HepG2 (cell line): Measurements from ENCODE around the gene NFIL3. TPM values are rescaled to one million over a fixed set of nuclear protein-coding genes. Genes with fewer than 3 reads are reported as not detected.

ENCODE experiments used
- ATAC-seq: fragments of 200-7000 bp; cut with Tn5 transposase; 3 replicates; pipeline ENCODE4 v1.9.1; 2020; ENCODE audit warnings: mild to moderate bottlenecking, moderate library complexity
- BruUV-seq: library from RNA; stranded (reverse); fragments of 400-500 nt; replicated peaks from 2 replicates; lab custom pipeline; 2021; lab: Mats Ljungman, UMichigan
- CTCF ChIA-PET: fragments of 300-600 bp; formaldehyde crosslinking; extraction: SDS; loops from one replicate; lab custom pipeline; 2021; ENCODE audit warnings: low total read pairs, inconsistent platforms, low intra/inter-chr PET ratio; lab: Yijun Ruan, JAX
- POLR2A ChIA-PET: fragments of 350-600 bp; sonication (Branson Sonifier 250); formaldehyde crosslinking; loops from one replicate; lab custom pipeline; 2020; ENCODE audit warnings: antibody characterized with exemption, inconsistent platforms; lab: Yijun Ruan, JAX
- DNase-seq: peaks from one replicate; pipeline ENCODE4 v3.0.0-alpha.2; 2015; ENCODE audit warnings: low spot score
- FAIRE-seq: peaks from 3 replicates; lab custom pipeline; 2011; peaks lifted over from hg19 to GRCh38; lab: Jason Lieb, UNC
- H2AFZ ChIP-seq: one replicate; pipeline ENCODE4 v1.6.1; 2011; ENCODE audit warnings: low read length, inconsistent platforms
- H3K27ac ChIP-seq: fragments of 300-600 bp; 3 replicates; pipeline ENCODE4 v1.8.0; 2011; ENCODE audit warnings: mixed run types, mild to moderate bottlenecking, mixed read lengths, low read length, inconsistent platforms; ENCODE audit not compliant: insufficient read depth; ENCODE audit errors: extremely low read length
- H3K27me3 ChIP-seq, 2 experiments: fragments of 200-600 bp in 1 of 2; 2 replicates in 1 of 2; 3 replicates in 1 of 2; pipeline versions ENCODE4 v1.6.0 to v1.8.0; 2011; ENCODE audit warnings: low read length in 2 of 2, mild to moderate bottlenecking in 2 of 2, moderate library complexity in 2 of 2, inconsistent platforms in 1 of 2; ENCODE audit not compliant: insufficient read depth in 2 of 2, control insufficient read depth in 1 of 2
- H3K36me3 ChIP-seq, 2 experiments: fragments of 200-600 bp in 1 of 2; replicated peaks in 1 of 2; 2 replicates in 1 of 2; 3 replicates in 1 of 2; pipeline versions ENCODE4 v1.5.1 to v1.8.0; 2011; ENCODE audit warnings: low read length in 2 of 2, inconsistent platforms in 1 of 2; ENCODE audit not compliant: insufficient read depth in 2 of 2, control insufficient read depth in 1 of 2
- H3K4me1 ChIP-seq: 2 replicates; pipeline ENCODE4 v1.5.1; 2012; ENCODE audit warnings: low read length, inconsistent platforms; ENCODE audit not compliant: insufficient read depth
- H3K4me2 ChIP-seq: 2 replicates; pipeline ENCODE4 v1.6.0; 2011; ENCODE audit warnings: low read depth, low read length, inconsistent platforms
- H3K4me3 ChIP-seq, 3 experiments: fragments of 200-600 bp in 1 of 3; sonication (generic), shearing (Covaris generic) in 1 of 3; replicated peaks in 1 of 3; 2 replicates each; pipeline ENCODE4 v1.5.1; 2011 to 2016; ENCODE audit warnings: low read length in 3 of 3, inconsistent platforms in 2 of 3, low read depth in 2 of 3, mild to moderate bottlenecking in 2 of 3, control low read depth in 1 of 3, mixed read lengths in 1 of 3; ENCODE audit not compliant: insufficient read depth in 1 of 3
- H3K79me2 ChIP-seq: one replicate; pipeline ENCODE4 v1.6.1; 2011; ENCODE audit warnings: low read length, inconsistent platforms; ENCODE audit not compliant: insufficient read depth
- H3K9ac ChIP-seq: 2 replicates; pipeline ENCODE4 v1.6.0; 2011; ENCODE audit warnings: mild to moderate bottlenecking, low read depth, low read length, inconsistent platforms; ENCODE audit not compliant: insufficient read depth
- H3K9me3 ChIP-seq: 2 replicates; pipeline ENCODE4 v1.5.1; 2012; ENCODE audit warnings: mild to moderate bottlenecking, low read length
- H4K20me1 ChIP-seq: 2 replicates; pipeline ENCODE4 v1.6.0; 2011; ENCODE audit warnings: inconsistent platforms, mild to moderate bottlenecking, low read length, moderate library complexity; ENCODE audit not compliant: insufficient read depth
- CHCHD3 ChIP-seq: sonication (generic); formaldehyde crosslinking; IDR thresholded peaks from 2 replicates; pipeline ENCODE4 v1.8.0; 2022; ENCODE audit warnings: mild to moderate bottlenecking, missing genetic modification reagents, moderate library complexity
- GPBP1L1 ChIP-seq: sonication (generic); formaldehyde crosslinking; IDR thresholded peaks from 2 replicates; pipeline ENCODE4 v1.5.0; 2020; ENCODE audit warnings: mild to moderate bottlenecking, missing genetic modification reagents
- KLF13 ChIP-seq: sonication (generic); formaldehyde crosslinking; IDR thresholded peaks from 2 replicates; pipeline ENCODE4 v1.4.0; 2020; ENCODE audit warnings: mild to moderate bottlenecking, missing genetic modification reagents
- MXD3 ChIP-seq: IDR thresholded peaks from 2 replicates; pipeline ENCODE4 v1.6.1; 2016; ENCODE audit warnings: mild to moderate bottlenecking, missing biosample characterization, missing genetic modification reagents
- NCOR1 ChIP-seq: fragments of 200-600 bp; sonication (generic); IDR thresholded peaks from 2 replicates; pipeline ENCODE4 v1.7.0; 2017; ENCODE audit warnings: antibody characterized with exemption, low read length, borderline replicate concordance
- TGIF2 ChIP-seq: IDR thresholded peaks from 2 replicates; pipeline ENCODE4 v1.6.1; 2016; ENCODE audit warnings: control low read depth, missing compliant biosample characterization
- WIZ ChIP-seq: sonication (generic); formaldehyde crosslinking; IDR thresholded peaks from 2 replicates; pipeline ENCODE4 v1.5.1; 2020; ENCODE audit warnings: mild to moderate bottlenecking, missing genetic modification reagents
- ZNF24 ChIP-seq: fragments of 450-650 bp; IDR thresholded peaks from 2 replicates; pipeline ENCODE4 v1.6.1; 2017; ENCODE audit warnings: antibody characterized with exemption, mild to moderate bottlenecking
- ZNF468 ChIP-seq: sonication (generic); formaldehyde crosslinking; IDR thresholded peaks from 2 replicates; pipeline ENCODE4 v1.8.0; 2022; ENCODE audit warnings: mild to moderate bottlenecking, moderate library complexity, missing genetic modification reagents
- ZNF776 ChIP-seq: sonication (generic); formaldehyde crosslinking; IDR thresholded peaks from 2 replicates; pipeline ENCODE4 v1.4.0; 2020; ENCODE audit warnings: mild to moderate bottlenecking, missing genetic modification reagents
- WGBS: methylation state at CpG from one replicate; pipeline ENCODE4 v1.1.6; 2017; ENCODE audit warnings: low lambda C conversion rate; 5-methylcytosine and 5-hydroxymethylcytosine counted together
- in situ Hi-C: cut with HindIII; loops from 2 replicates; pipeline ENCODE4 v1.10.0; 2017; ENCODE audit warnings: low pct_unique_long_range_greater_than_20kb; ENCODE audit not compliant: extremely low pct_ligation_motif_present
- intact Hi-C: fragments of 100-400 bp; cut with micrococcal nuclease; formaldehyde crosslinking; loops from one replicate; pipeline ENCODE4 v1.10.0; 2022; ENCODE audit not compliant: unreplicated experiment
- polyA plus RNA-seq, 8 experiments: library from polyadenylated mRNA; depleted of rRNA in 3 of 8; stranded (reverse) in 7 of 8; unstranded in 1 of 8; fragments of >200 nt; fragmentation: Illumina TruSeq in 4 of 8; extraction: Trizol in 4 of 8; gene quantifications; 2 replicates each; pipeline versions ENCODE4 v1.2.1 to v1.2.3, GENCODE V29; 2011 to 2016; ENCODE audit warnings: low read depth in 4 of 8, missing spikeins in 1 of 8, mixed read lengths in 1 of 8; ENCODE audit not compliant: insufficient read depth in 1 of 8
- total RNA-seq, 5 experiments: library from RNA; depleted of rRNA; stranded (reverse); fragments of >200 nt; fragmentation: Illumina TruSeq; extraction: Trizol; gene quantifications; 2 replicates each; pipeline ENCODE4 v1.2.3, GENCODE V29; 2016; ENCODE audit warnings: low read depth in 1 of 5
- TF ChIP-seq, protein P1 (sequence below): sonication (generic); formaldehyde crosslinking; IDR thresholded peaks from 2 replicates; pipeline ENCODE4 v1.4.0; 2020; ENCODE audit warnings: mild to moderate bottlenecking, missing genetic modification reagents
- TF ChIP-seq, protein P2 (sequence below): sonication (generic); formaldehyde crosslinking; IDR thresholded peaks from 2 replicates; pipeline ENCODE4 v1.4.0; 2020; ENCODE audit warnings: missing genetic modification reagents, borderline replicate concordance

NFIL3 gene
- total and polyA plus RNA-seq, 2 of the 13 experiments (the other 11 are each of a cell fraction or from before 2014, with no cell fraction given), result 46.6 to 54.2 TPM

- DNase-seq (no peak), FAIRE-seq (no peak)
- H3K36me3 ChIP-seq, result no peaks in the 10 kb centered on the region
- no peak overlapping the region for H3K4me3 ChIP-seq
- no peaks in the 10 kb centered on the region for H4K20me1 ChIP-seq
- no peak overlapping the region for H3K27ac ChIP-seq
- ChIA-PET CTCF (no interaction called here), POLR2A (no interaction called here)
- no peaks in the 10 kb centered on the region for H3K4me1 ChIP-seq
- intact Hi-C loops (no loop called here), in situ Hi-C loops (no loop called here)
- no peak overlapping the region for H3K9ac ChIP-seq
- H3K9me3 ChIP-seq, result no peaks in the 10 kb centered on the region
- H3K79me2 ChIP-seq, result no peaks in the 10 kb centered on the region
- WGBS, result 72% methylated on average over 2 of the region's 8 CpGs
- H3K4me2 ChIP-seq, result no peak overlapping the region
- BruUV-seq, result no TSS peak
- TF ChIP-seq CHCHD3 (CRISPR knock-in tag) (no peak), GPBP1L1 (no peak), ZNF24 (no peak), ZNF776 (no peak), KLF13 (CRISPR knock-in tag) (no peak), ZNF468 (CRISPR knock-in tag) (no peak), TGIF2 (CRISPR knock-in tag) (no peak), NCOR1 (no peak), MXD3 (no peak), WIZ (CRISPR knock-in tag) (no peak)
- TF ChIP-seq, protein P1, sequence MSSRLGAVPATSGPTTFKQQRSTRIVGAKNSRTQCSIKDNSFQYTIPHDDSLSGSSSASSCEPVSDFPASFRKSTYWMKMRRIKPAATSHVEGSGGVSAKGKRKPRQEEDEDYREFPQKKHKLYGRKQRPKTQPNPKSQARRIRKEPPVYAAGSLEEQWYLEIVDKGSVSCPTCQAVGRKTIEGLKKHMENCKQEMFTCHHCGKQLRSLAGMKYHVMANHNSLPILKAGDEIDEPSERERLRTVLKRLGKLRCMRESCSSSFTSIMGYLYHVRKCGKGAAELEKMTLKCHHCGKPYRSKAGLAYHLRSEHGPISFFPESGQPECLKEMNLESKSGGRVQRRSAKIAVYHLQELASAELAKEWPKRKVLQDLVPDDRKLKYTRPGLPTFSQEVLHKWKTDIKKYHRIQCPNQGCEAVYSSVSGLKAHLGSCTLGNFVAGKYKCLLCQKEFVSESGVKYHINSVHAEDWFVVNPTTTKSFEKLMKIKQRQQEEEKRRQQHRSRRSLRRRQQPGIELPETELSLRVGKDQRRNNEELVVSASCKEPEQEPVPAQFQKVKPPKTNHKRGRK (CRISPR knock-in tag), result no peak
- TF ChIP-seq, protein P2, sequence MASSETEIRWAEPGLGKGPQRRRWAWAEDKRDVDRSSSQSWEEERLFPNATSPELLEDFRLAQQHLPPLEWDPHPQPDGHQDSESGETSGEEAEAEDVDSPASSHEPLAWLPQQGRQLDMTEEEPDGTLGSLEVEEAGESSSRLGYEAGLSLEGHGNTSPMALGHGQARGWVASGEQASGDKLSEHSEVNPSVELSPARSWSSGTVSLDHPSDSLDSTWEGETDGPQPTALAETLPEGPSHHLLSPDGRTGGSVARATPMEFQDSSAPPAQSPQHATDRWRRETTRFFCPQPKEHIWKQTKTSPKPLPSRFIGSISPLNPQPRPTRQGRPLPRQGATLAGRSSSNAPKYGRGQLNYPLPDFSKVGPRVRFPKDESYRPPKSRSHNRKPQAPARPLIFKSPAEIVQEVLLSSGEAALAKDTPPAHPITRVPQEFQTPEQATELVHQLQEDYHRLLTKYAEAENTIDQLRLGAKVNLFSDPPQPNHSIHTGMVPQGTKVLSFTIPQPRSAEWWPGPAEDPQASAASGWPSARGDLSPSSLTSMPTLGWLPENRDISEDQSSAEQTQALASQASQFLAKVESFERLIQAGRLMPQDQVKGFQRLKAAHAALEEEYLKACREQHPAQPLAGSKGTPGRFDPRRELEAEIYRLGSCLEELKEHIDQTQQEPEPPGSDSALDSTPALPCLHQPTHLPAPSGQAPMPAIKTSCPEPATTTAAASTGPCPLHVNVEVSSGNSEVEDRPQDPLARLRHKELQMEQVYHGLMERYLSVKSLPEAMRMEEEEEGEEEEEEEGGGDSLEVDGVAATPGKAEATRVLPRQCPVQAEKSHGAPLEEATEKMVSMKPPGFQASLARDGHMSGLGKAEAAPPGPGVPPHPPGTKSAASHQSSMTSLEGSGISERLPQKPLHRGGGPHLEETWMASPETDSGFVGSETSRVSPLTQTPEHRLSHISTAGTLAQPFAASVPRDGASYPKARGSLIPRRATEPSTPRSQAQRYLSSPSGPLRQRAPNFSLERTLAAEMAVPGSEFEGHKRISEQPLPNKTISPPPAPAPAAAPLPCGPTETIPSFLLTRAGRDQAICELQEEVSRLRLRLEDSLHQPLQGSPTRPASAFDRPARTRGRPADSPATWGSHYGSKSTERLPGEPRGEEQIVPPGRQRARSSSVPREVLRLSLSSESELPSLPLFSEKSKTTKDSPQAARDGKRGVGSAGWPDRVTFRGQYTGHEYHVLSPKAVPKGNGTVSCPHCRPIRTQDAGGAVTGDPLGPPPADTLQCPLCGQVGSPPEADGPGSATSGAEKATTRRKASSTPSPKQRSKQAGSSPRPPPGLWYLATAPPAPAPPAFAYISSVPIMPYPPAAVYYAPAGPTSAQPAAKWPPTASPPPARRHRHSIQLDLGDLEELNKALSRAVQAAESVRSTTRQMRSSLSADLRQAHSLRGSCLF (CRISPR knock-in tag), result no peak
- TF ChIP-seq, all 625 proteins: peak for 0
- Histone ChIP-seq H3K27me3 (peaks cover 0 to 3% of the 10 kb centered on the region in 2 experiments; a peak in 1 of 5 replicates), H2AFZ (no peak overlapping the region)
- no peak for ATAC-seq
These were observed 19.8 kb upstream of the NFIL3 start for GRCh38 chr9:91443321-91443993.
